COLO829 (cell line): ENCODE measurements around the gene TTC3.

Experiments used
- DNase-seq: peaks from one replicate; pipeline ENCODE4 v3.0.0; 2012; ENCODE audit warnings: low spot score

The TTC3 gene

GRCh38 chr21:37146320-37147235 lies 73.5 kb downstream of the TTC3 start:
- no peak for DNase-seq

DNA sequence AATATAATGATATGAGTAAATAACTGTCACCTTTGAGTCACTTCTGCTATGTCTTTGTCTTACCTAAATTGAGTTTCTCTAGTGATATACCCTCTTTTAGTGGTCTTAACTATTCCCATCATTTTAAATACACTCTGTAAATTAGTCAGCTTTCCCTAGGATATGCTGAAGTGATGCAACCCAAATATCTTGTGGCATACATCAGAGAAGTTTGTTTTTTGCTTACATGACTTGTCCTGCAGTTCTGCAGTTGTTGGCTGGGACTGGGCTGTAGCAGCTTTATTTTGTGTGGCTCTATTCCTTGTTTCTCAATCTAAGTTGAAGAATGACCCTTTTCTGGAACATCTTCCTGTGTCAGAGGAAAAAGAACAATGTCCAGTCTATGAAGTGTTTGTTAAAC lies 76.4 kb downstream of the TTC3 start:
- no peak for DNase-seq

GRCh38 chr21:37153196-37153934 lies 80.3 kb downstream of the TTC3 start:
- no peak for DNase-seq

- DNase-seq = no peak
These were observed 80.9 kb downstream of the TTC3 start for GRCh38 chr21:37153935-37154350.

GRCh38 chr21:37155186-37155585 lies 82.1 kb downstream of the TTC3 start:
- DNase-seq = no peak

- DNase-seq = no peak
These were observed 84.9 kb downstream of the TTC3 start for GRCh38 chr21:37157938-37158337.

DNA sequence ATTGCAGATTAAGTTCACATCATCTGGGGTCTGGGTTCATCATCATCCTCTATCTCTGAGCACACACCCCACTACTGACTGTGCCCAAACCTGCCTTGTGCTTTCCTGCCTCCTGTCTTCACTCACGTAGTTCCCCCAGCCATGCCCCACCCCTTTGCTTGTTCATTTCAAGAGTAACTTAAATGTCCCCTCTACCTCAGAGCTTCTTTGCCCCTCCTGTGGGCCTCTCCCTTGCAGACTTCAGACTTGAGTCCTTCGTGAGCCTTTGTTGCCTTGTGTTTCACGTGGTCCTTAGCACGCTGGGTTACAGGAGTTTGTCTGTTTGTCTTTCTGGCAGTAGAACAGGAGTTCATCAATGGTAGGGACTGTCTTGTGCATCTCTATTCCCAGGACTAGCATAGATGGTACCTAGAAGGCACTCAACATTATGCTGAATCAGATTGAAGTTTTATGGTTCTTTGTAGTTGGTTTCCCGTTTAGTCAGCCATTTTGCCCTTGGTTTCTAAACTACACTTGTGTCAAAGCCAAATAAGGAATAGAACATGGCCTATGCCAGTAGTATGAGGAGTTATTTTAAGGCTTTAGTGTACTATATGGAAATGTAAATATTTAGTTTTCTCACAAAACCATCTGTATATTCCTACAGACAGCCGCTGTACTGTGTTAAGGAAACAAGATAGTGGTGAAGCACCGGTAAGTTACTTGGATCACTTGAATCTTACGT lies 86.2 kb downstream of the TTC3 start:
- peak; percentile 2 for DNase-seq

GRCh38 chr21:37159949-37160348 lies 86.9 kb downstream of the TTC3 start:
- peak; percentile 74 for DNase-seq

DNA sequence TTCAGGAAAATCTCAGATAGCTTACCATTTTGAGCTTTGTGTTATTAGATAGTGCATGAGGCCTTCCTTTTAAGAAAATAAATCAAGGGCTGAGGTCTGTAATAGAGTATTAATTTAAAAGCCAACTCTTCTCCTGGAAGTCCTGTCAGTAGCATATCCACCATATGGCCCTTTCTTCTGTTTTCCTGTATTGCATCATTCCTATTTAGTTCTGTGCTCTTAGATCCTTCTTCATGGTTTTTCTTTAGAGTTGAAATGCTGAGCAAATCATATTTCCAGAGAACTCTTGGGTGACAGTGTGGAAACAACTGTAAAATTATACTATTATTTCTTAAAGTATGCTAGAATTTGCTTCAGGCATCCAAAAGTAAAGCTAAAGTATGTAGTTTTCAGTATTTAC lies 91.7 kb downstream of the TTC3 start:
- DNase-seq = no peak

- no peak for DNase-seq
These were observed 92.5 kb downstream of the TTC3 start for GRCh38 chr21:37165586-37165985.

DNA sequence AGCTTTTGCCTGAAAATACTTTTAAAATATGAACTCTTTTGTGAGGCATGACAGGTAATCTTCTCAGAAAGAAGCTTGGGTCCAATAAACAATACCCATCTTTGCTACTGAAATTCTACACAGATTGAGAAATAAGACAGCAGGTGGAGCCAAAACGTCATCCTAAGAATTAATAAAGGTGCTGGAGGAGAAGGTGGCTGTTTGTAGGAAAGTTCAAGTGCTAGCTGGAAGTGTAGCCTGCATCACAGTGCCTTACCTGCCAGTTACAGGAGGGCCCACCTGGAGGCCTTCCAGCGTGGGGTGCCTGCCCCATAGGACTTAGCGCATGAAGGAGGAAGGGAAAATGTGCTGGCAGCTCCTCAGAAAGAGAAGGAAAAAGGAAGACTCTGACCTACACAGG lies 93.7 kb downstream of the TTC3 start:
- no peak for DNase-seq

DNA sequence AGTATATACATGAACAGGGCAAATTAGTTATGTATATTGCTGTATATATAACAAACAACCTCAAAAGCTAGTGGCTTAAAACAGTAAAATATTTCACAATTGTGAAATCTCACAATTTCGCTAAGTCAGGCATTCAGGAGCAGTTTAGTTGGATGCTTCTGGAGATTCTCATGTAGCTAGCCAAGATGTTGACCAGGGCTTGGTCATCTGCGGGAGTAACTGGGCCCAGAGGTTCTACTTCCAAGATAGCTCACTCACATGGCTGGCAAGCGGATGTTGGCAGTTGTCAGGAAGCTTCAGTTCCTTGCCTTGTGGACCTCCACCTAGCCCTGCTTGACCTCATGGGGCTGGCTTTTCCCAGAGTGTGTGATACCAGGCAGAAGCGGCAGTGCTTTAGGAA lies 95.6 kb downstream of the TTC3 start:
- DNase-seq = no peak

GRCh38 chr21:37172646-37173045 lies 99.6 kb downstream of the TTC3 start:
- peak; percentile 51 for DNase-seq

DNA sequence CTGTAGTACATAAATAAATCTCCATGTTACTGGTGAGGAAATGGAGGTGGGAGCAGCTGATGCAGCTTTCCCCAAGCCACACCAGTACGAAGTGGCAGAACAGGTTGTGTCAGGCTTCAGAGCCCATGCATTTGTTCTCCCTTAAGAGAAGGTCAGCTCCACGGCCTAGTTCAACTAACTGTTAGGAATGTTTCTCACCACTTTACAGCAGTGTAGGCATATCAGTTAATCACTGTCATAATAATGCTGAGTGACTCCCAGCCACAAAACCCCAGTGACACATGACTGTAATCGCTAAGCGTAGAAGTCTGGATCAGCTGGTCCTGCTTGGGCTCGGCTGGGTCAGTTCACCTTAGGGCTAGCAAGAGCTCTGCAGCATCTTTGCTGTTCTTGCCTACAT lies 103.7 kb downstream of the TTC3 start:
- DNase-seq = no peak

- no peak for DNase-seq
These were observed 108.0 kb downstream of the TTC3 start for GRCh38 chr21:37181059-37181458.

DNA sequence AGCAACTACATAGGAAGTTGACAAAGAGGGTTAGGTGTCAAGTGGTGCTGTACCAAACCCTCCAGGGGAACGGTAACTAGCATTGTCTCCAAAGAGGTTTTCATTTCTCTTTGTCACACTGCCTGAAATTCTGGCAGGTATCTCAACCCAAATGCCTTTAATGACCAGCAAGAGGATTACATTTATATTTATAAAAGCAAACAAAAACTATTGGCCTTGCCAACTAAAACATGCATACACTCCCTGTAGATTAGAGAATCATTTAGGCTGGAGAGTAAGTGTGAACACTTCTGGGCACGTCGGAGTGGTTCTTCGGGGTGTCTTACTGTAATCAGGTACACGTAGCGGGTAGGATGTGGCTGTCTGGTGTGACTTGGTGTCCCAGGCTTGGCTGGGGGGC lies 109.2 kb downstream of the TTC3 start:
- DNase-seq = no peak

GRCh38 chr21:37183749-37184148 lies 110.7 kb downstream of the TTC3 start:
- DNase-seq = no peak

GRCh38 chr21:37184784-37185593 lies 111.9 kb downstream of the TTC3 start:
- no peak for DNase-seq

GRCh38 chr21:37186983-37187382 lies 113.9 kb downstream of the TTC3 start:
- no peak for DNase-seq

DNA sequence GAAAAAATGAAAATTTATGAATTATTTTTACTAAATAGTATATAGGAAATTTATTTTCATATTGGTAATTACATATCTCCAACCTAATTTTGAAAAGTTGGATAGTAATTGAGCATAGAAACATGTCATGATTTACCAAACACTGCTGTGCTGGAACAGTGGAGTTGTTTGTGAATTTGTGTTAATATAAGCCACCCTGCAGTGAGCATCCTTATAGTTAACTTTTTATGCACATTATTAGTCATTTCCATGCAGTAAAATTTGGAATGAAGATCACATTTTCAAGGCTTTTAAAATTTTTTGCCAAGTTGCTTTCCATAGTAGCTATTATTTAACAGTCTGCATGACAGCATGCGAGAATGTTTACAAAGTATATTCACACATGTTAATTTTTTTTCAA lies 115.8 kb downstream of the TTC3 start:
- no peak for DNase-seq

DNA sequence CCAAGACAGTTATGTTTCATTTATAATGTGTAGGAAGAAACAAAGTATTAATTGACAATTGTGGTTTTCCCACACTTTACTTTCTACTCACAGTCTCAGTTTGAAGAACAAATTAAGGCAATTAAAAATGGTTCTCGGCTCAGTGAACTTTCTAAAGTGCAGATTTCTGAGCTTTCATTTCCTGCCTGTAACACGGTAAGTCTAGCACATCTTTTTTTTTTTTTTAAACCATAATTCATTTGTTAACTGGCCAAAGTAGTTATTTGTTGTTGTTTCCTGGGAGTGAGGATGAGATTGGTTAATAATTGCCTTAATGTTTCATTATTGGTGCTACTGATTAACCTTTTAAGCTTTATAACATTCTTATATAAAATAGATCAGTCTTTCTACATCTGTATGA lies 119.0 kb downstream of the TTC3 start:
- DNase-seq = no peak

GRCh38 chr21:37193006-37193405 lies 120.0 kb downstream of the TTC3 start:
- no peak for DNase-seq
